ENCODE results near the gene NKX1-1.

DNA sequence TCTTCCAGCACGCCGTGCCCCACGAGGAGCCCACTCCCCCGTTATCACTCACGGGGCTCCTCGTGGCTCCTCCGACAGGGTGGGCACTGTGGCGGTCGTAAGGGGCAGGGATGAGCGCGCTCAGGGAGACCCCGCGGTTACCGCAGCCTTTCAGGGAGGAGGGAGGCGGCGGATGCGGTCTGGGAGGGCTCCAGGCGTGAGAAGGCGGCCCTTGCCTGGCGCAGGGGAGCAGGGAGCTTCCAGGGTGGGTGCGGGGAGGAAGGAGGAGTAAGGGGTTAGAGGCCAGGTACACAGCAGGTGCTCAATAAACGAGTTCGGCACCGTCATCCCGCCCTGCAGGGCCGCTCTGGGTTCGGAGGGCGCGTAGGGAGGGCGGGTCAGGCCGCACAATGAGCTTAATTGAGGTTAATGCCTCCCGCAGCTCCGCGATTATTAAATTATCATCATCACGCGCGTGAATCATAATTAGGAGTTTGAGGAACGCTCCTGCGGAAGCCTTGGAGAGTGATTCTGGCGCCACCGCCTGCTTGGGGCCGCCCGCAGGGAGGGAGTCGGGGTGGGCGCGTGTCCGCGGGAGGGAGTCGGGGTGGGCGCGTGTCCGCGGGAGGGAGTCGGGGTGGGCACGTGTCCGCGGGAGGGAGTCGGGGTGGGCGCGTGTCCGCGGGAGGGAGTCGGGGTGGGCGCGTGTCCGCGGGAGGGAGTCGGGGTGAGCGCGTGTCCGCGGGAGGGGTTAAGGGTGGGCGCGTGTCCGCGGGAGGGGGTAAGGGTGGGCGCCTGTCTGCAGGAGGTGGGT lies 7.6 kb upstream of the NKX1-1 start:
- TF ChIP-seq POLR2A (IDR thresholded peaks at IDR 0.05; ENCODE audit: extremely low read depth, insufficient read length) = no peak
- no peak for TF ChIP-seq CTCF (IDR thresholded peaks at IDR 0.05; ENCODE audit: low read depth, low read length)
- TF ChIP-seq, protein P1, sequence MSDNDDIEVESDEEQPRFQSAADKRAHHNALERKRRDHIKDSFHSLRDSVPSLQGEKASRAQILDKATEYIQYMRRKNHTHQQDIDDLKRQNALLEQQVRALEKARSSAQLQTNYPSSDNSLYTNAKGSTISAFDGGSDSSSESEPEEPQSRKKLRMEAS (IDR thresholded peaks at IDR 0.05; ENCODE audit: low read depth, low read length) = no peak
